ENCODE results near the gene FAM81A. TPM values are rescaled to one million over a fixed set of nuclear protein-coding genes. Genes with fewer than 3 reads are reported as not detected.
"Not testable (repeated sequence)": the region's sequence is repeated elsewhere in the genome, so short reads cannot be mapped to it uniquely, and the experiment has no call there.

Gene FAM81A
- polyA plus RNA-seq, 6 donors from 2014 or later, result 8.1 to 23.1 (median 12.0) TPM

- Mint-ChIP-seq H3K36me3 (peaks cover 13 to 18% of the 10 kb centered on the region in 2 donors), H3K9me3 (peaks cover 0 to 5% (median 0%) of the 10 kb centered on the region in 7 donors), H3K4me1 (peaks cover 2 to 10% (median 5%) of the 10 kb centered on the region in 3 donors), H3K4me3 (no peak overlapping the region), H3K27me3 (no peaks in the 10 kb centered on the region), H3K27ac (no peak overlapping the region)
- no peak for DNase-seq
- no peak for ATAC-seq (ENCODE audit: low read depth in 2 of 2)
Measured at GRCh38 chr15:59457103-59457502, 19.1 kb downstream of the FAM81A start.

DNA sequence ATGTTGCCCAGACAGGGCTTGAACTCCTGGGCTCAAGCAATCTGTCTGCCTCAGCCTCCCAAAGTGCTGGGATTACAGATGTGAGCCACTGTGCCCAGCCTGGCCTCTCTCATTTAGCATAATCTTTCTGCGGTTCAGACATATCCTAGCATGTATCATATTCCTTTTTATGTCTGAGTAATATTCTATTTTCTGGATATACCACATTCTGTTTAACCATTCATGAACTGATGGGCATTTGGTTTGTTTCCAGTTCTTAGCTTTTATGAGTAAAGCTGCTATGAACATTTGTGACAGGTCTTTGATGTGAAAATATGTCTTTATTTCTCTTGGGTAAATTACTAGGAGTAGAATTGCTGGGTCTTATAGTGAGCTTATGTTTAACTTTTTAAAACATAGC is 23.5 kb downstream of the FAM81A start:
- Mint-ChIP-seq H3K4me1 (no peaks in the 10 kb centered on the region), H3K9me3 (peaks cover 0 to 16% (median 2%) of the 10 kb centered on the region in 7 donors), H3K27me3 (no peaks in the 10 kb centered on the region), H3K27ac (no peak overlapping the region), H3K4me3 (no peak overlapping the region), H3K36me3 (peaks cover 13 to 36% of the 10 kb centered on the region in 2 donors)
- ATAC-seq (ENCODE audit: low read depth in 2 of 2) (no peak), DNase-seq (no peak)

DNA sequence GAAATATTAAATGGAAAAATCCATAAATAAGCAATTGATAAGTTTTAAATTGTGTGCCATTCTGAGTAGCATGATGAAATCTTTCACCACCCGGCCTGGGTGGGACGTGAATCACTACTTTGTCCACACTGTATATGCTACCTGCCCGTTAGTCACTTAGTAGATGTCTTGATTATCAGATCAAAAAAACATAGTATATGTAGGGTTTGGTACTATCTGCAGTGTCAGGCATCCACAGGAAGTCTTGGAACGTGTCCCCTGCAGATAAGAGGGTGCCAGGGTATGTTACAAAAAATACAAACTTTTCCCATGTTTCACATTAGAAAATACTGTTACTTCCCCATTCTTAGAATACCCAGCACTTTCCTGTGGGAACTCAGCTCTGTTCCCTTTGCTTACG is 35.2 kb downstream of the FAM81A start:
- DNase-seq, result no peak
- ATAC-seq (ENCODE audit: low read depth in 2 of 2), result no peak

DNA sequence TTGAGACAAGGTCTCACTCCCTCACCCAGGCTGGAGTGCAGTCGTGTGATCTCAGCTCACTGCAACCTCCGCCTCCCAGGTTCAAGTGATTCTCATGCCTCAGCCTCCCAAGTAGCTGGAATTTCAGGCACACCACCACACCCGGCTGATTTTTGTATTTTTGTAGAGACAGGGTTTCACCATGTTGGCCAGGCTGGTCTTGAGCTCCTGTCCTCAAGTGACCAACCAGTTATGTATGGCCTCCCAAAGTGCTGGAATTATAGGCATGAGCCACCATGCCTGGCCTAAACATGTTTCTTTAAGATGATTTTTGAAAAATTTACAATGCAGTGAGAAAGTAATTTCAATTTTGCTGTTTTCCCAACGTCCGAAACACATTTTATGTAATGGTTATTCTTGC is 37.2 kb downstream of the FAM81A start:
- not testable (repeated sequence) for ATAC-seq (ENCODE audit: low read depth in 2 of 2); DNase-seq; H3K9me3 Mint-ChIP-seq; H3K27me3 Mint-ChIP-seq
- peaks cover 9 to 13% of the 10 kb centered on the region in 2 donors for H3K36me3 Mint-ChIP-seq
- H3K4me3 Mint-ChIP-seq, result peak overlapping the region in 1 of 8 donors; percentile 47
- peaks cover 9 to 25% (median 10%) of the 10 kb centered on the region in 3 donors for H3K4me1 Mint-ChIP-seq
- peak overlapping the region in 1 of 6 donors; percentile 14 for H3K27ac Mint-ChIP-seq

More for the DNA sequence above, 35.2 kb downstream of the FAM81A start:
- Mint-ChIP-seq H3K4me3 (no peak overlapping the region), H3K9me3 (no peaks in the 10 kb centered on the region), H3K4me1 (peaks cover 19 to 42% (median 22%) of the 10 kb centered on the region in 3 donors), H3K27ac (no peak overlapping the region), H3K27me3 (no peaks in the 10 kb centered on the region), H3K36me3 (peaks cover 9 to 11% of the 10 kb centered on the region in 2 donors)

DNA sequence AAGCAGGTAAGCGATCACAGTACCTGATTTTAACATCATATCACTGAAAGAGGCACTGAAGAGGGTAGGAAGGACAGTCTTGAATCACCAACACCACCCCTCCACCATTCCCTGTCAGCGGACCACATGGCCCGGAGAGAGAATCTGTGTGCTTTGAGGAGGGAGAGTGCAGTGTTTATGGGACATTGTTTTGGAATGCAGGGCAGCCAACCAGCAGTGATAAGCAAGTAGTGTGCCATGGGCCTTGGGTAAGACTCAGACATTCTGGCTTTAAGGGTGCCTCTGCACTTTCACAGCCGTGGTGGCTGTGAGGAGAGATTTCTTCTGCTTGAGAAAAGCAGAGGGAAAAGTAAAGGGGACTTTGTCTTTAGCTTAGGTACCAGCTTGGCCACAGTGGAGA is 46.4 kb downstream of the FAM81A start:
- H3K9me3 Mint-ChIP-seq, result peaks cover 0 to 4% (median 0%) of the 10 kb centered on the region in 7 donors
- H3K27me3 Mint-ChIP-seq, result no peaks in the 10 kb centered on the region
- H3K4me3 Mint-ChIP-seq, result no peak overlapping the region
- ATAC-seq (ENCODE audit: low read depth in 2 of 2) (no peak), DNase-seq (no peak)
- peaks cover 5 to 17% (median 10%) of the 10 kb centered on the region in 3 donors for H3K4me1 Mint-ChIP-seq
- peak overlapping the region in 2 of 6 donors; percentile 41 to 74 for H3K27ac Mint-ChIP-seq
- peaks cover 0 to 5% of the 10 kb centered on the region in 2 donors for H3K36me3 Mint-ChIP-seq

GRCh38 chr15:59485036-59485435 is 47.0 kb downstream of the FAM81A start:
- H3K4me3 Mint-ChIP-seq, result peak overlapping the region in 1 of 8 donors; percentile 28
- no peaks in the 10 kb centered on the region for H3K27me3 Mint-ChIP-seq
- no peak for DNase-seq
- peaks cover 5 to 17% (median 10%) of the 10 kb centered on the region in 3 donors for H3K4me1 Mint-ChIP-seq
- H3K9me3 Mint-ChIP-seq, result peaks cover 0 to 5% (median 0%) of the 10 kb centered on the region in 7 donors
- ATAC-seq (ENCODE audit: low read depth in 2 of 2), result no peak
- H3K27ac Mint-ChIP-seq, result peak overlapping the region in 3 of 6 donors; percentile 13 to 76 (median 41)
- H3K36me3 Mint-ChIP-seq, result peaks cover 0 to 5% of the 10 kb centered on the region in 2 donors

GRCh38 chr15:59489485-59489884 is 51.5 kb downstream of the FAM81A start:
- not testable (repeated sequence) for DNase-seq; H3K27me3 Mint-ChIP-seq; H3K27ac Mint-ChIP-seq; ATAC-seq (ENCODE audit: low read depth in 2 of 2); H3K36me3 Mint-ChIP-seq; H3K9me3 Mint-ChIP-seq; H3K4me3 Mint-ChIP-seq
- H3K4me1 Mint-ChIP-seq, result peaks cover 8 to 24% (median 19%) of the 10 kb centered on the region in 3 donors

- no peak overlapping the region for H3K4me3 Mint-ChIP-seq
- ATAC-seq (ENCODE audit: low read depth in 2 of 2) (no peak), DNase-seq (no peak)
- peaks cover 0 to 5% (median 0%) of the 10 kb centered on the region in 7 donors for H3K9me3 Mint-ChIP-seq
- H3K27ac Mint-ChIP-seq, result peak overlapping the region in 2 of 6 donors; percentile 24 to 54
- no peaks in the 10 kb centered on the region for H3K36me3 Mint-ChIP-seq
- H3K4me1 Mint-ChIP-seq, result peaks cover 8 to 21% (median 19%) of the 10 kb centered on the region in 3 donors
- no peaks in the 10 kb centered on the region for H3K27me3 Mint-ChIP-seq
Measured at GRCh38 chr15:59491062-59491461, 53.1 kb downstream of the FAM81A start.

DNA sequence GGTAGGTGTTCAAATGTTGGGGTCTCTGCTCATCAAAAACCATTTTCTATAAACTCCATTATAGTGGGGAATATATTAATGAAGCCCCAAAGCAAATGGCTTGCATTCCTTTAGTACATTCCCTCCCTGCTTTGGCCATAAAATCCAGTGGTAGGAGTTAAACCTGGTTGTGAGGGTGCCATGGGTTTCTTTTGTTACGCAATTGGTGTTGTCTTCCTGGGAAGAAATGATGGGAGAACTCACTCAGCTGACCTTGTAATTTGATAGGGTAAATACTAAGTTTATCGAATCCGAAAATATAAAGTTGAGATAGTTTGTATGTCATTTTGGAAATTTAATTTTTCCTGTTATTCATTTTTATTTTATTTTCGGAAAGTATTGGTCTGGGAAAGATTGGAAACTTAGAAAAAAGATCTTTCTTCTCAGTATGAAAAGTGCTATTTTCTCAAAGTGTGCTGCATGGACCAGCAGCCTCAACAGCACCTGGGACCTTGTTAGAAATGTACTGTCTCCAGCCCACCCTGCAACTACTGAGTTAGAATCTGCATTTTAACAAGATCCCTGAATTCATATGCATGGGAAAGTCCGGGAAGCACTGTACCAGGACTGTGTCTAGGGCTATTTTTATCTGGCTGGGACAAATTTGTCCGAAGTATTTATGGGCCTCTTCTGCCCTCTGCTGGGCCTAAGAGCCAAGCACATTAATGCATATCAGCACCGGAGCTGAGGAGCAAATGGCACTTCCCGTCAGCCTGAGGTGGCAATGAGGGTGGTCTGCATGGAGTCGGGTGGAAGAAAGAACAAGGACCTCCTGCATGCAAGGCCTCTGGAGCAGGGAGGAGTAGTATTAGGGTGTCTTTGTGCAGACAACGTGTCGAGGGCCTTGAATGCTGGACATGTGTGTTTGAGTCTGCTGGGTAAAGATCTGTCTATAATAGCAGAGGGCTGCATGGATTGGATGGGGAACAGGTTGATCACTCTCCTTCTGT is 54.7 kb downstream of the FAM81A start:
- Mint-ChIP-seq H3K36me3 (no peaks in the 10 kb centered on the region), H3K4me1 (peaks cover 8 to 21% (median 19%) of the 10 kb centered on the region in 3 donors), H3K4me3 (peak overlapping the region in 2 of 8 donors; percentile 12 to 57), H3K27me3 (no peaks in the 10 kb centered on the region), H3K9me3 (peaks cover 0 to 5% (median 0%) of the 10 kb centered on the region in 7 donors), H3K27ac (peak overlapping the region in 2 of 6 donors; percentile 39 to 49)
- peak; percentile 53 for DNase-seq
- ATAC-seq (ENCODE audit: low read depth in 2 of 2), result peak; percentile 65 to 89

DNA sequence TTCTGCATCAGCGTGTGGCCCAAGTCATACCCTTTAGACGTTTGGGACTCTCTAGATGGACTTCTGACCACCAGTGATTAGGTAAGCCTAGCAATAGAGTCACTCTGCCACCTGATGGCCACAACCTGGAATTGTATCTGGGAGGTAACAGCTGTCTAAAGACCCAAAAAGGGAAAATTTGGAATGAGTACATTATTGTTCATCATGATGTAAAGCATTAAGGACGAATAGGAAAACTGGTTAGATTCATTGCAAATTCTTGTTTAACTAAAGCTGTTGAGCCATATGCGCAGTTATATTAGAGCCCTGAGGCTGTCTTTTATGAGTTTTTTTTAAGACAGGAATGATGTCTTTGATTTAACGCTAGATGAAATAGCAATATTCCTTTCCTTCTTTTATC is 63.6 kb downstream of the FAM81A start:
- DNase-seq, result no peak
- no peaks in the 10 kb centered on the region for H3K27me3 Mint-ChIP-seq
- H3K9me3 Mint-ChIP-seq, result no peaks in the 10 kb centered on the region
- no peak overlapping the region for H3K4me3 Mint-ChIP-seq
- H3K27ac Mint-ChIP-seq, result no peak overlapping the region
- no peaks in the 10 kb centered on the region for H3K36me3 Mint-ChIP-seq
- H3K4me1 Mint-ChIP-seq, result peaks cover 0 to 5% (median 0%) of the 10 kb centered on the region in 3 donors
- no peak for ATAC-seq (ENCODE audit: low read depth in 2 of 2)

DNA sequence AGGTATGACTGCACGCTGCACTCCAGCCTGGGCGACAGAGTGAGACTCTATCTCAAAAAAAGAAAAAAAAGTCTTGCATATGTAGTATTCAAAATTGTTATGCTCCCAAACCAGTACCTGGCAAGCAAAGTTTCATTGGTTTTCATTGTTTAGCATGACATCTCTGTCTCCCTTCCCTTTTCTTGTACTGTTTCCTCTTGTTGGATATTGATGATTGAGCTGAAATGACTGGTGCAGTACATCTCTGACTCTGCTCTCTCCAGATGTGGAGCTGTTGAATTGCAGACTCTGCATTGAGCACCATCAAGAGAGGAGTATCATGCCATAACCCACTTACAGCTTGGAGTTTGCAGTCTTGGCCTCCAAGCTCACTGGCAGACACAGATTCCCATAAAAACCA is 77.2 kb downstream of the FAM81A start:
- Mint-ChIP-seq H3K27me3 (no peaks in the 10 kb centered on the region), H3K27ac (peak overlapping the region in 4 of 6 donors; percentile 23 to 89 (median 45)), H3K36me3 (peaks cover 0 to 7% of the 10 kb centered on the region in 2 donors), H3K4me1 (peaks cover 35 to 57% (median 39%) of the 10 kb centered on the region in 3 donors), H3K9me3 (peaks cover 0 to 3% (median 0%) of the 10 kb centered on the region in 7 donors), H3K4me3 (peak overlapping the region in 1 of 8 donors; percentile 12)
- ATAC-seq (ENCODE audit: low read depth in 2 of 2) (no peak), DNase-seq (no peak)

DNA sequence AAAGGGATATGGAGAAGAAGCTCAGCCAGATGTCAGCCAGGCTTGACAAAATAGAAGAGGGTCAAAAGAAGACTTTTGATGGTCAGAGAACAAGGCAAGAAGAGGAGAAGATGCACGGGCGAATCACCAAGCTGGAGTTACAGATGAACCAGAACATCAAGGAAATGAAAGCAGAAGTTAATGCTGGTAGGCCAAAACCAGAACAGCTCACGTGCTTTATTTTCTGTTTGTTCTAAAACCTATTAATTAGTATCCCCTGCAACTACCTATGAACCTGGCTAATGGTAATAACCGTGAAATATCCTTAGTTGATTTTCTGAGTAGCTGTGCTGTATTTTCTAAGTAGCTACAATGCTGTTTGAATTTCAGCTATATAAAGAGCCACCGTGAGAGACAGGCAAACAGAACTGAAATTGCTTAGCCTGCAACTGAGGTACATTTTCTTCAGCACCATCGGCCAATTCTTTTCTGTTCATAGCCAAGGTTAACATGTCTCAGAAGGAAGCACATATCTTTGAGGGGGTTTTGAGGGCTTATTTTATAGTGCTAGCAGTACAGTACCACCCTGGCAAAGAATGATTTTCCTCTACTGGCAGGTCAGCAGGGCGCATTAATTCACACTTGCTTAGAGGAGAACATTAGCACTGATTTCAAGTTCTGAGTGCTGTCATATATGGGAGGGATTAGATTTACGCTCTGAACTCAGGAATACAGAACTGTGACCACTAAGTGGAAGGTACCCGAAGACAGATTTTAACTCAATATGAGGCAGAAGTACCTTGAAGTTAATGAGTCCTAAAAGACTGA is 78.9 kb downstream of the FAM81A start:
- peak overlapping the region; percentile 10 to 86 (median 52) for H3K4me3 Mint-ChIP-seq
- peaks cover 0 to 3% (median 0%) of the 10 kb centered on the region in 7 donors for H3K9me3 Mint-ChIP-seq
- H3K4me1 Mint-ChIP-seq, result peaks cover 47 to 73% (median 50%) of the 10 kb centered on the region in 3 donors
- ATAC-seq (ENCODE audit: low read depth in 2 of 2), result peak; percentile 85
- H3K27ac Mint-ChIP-seq, result peak overlapping the region; percentile 92 to 98 (median 94)
- DNase-seq, result peak; percentile 56
- H3K27me3 Mint-ChIP-seq, result no peaks in the 10 kb centered on the region
- peaks cover 0 to 7% of the 10 kb centered on the region in 2 donors for H3K36me3 Mint-ChIP-seq

- ATAC-seq (ENCODE audit: low read depth in 2 of 2) (no peak), DNase-seq (no peak)
- Mint-ChIP-seq H3K4me3 (peak overlapping the region in 2 of 8 donors; percentile 12 to 41), H3K4me1 (peaks cover 64 to 87% (median 65%) of the 10 kb centered on the region in 3 donors), H3K27ac (peak overlapping the region; percentile 69 to 97 (median 92)), H3K9me3 (peaks cover 0 to 3% (median 0%) of the 10 kb centered on the region in 7 donors), H3K36me3 (peaks cover 0 to 7% of the 10 kb centered on the region in 2 donors), H3K27me3 (no peaks in the 10 kb centered on the region)
Measured at GRCh38 chr15:59519329-59519728, 81.3 kb downstream of the FAM81A start.
